RCC 7860 (cell line): ENCODE measurements around the gene OR51A7.
"Not testable (repeated sequence)": the region's sequence is repeated elsewhere in the genome, so short reads cannot be mapped to it uniquely, and the experiment has no call there.

Source experiments
- DNase-seq: peaks from one replicate; pipeline ENCODE4 v3.0.0-alpha.2; 2015; ENCODE audit warnings: low spot score
- FAIRE-seq: peaks from 2 replicates; lab custom pipeline; 2012; peaks lifted over from hg19 to GRCh38; lab: Jason Lieb, UNC

OR51A7 gene

GRCh38 chr11:4947505-4947904 lies 43.9 kb downstream of the OR51A7 start, which contains the start of gene OR51A4:
TSS of gene OR51A4 (minus strand) at chr11:4947605. CDS start at chr11:4947100, 505 bp downstream.
- no peak for DNase-seq
- FAIRE-seq: no peak

GRCh38 chr11:4955613-4956012 lies 52.0 kb downstream of the OR51A7 start, which contains the start of gene OR51A2:
TSS of gene OR51A2 (minus strand) at chr11:4955713. CDS start at chr11:4955713, 0 bp downstream.
- not testable (repeated sequence) for FAIRE-seq, DNase-seq

GRCh38 chr11:4957396-4957795 lies 53.8 kb downstream of the OR51A7 start:
- DNase-seq (no peak), FAIRE-seq (no peak)
